ENCODE measurements around the gene ADCY5. TPM values are rescaled to one million over a fixed set of nuclear protein-coding genes. Genes with fewer than 3 reads are reported as not detected.
A peak's percentile ranks its signal among the peaks of the same experiment; 100 is the strongest.

The ADCY5 gene
- total and polyA plus RNA-seq, 7 experiments from 2014 or later, result 0.07 TPM; not detected in 6

- no peak overlapping the region for H3K4me3 Mint-ChIP-seq
- CTCF ChIA-PET, result no interaction called here
- H3K36me3 Mint-ChIP-seq, result peaks cover 9 to 65% (median 40%) of the 10 kb centered on the region in 5 donors
- peaks cover 0 to 9% (median 0%) of the 10 kb centered on the region in 7 donors for H3K4me1 Mint-ChIP-seq
- no peak overlapping the region for H3K27ac Mint-ChIP-seq
- H3K9me3 ChIP-seq (ENCODE audit: control insufficient read depth in 2 of 3, low read length in 3 of 3), result no peaks in the 10 kb centered on the region
- POLR2A ChIA-PET, result no interaction called here
- H3K27me3 Mint-ChIP-seq, result no peaks in the 10 kb centered on the region
- intact Hi-C loops (cut with micrococcal nuclease), result no loop called here
- H3K27me3 ChIP-seq (ENCODE audit: control insufficient read depth in 2 of 2, insufficient read depth in 2 of 2, low read length in 2 of 2), result no peaks in the 10 kb centered on the region
- no peak overlapping the region for H3K4me3 ChIP-seq (ENCODE audit: low read length)
- peaks cover 0 to 14% (median 0%) of the 10 kb centered on the region in 3 experiments for H3K36me3 ChIP-seq (ENCODE audit: control insufficient read depth in 2 of 3, insufficient read depth in 3 of 3, low read length in 3 of 3)
- DNase-seq (no peak), ATAC-seq (no peak)
- H3K27ac ChIP-seq (ENCODE audit: low read depth, low read length), result no peak overlapping the region
- H3K4me1 ChIP-seq (ENCODE audit: control insufficient read depth in 2 of 2, insufficient read depth in 2 of 2, low read length in 2 of 2), result no peaks in the 10 kb centered on the region
- H3K9me3 Mint-ChIP-seq, result peaks cover 0 to 11% (median 0%) of the 10 kb centered on the region in 11 donors
Observed at GRCh38 chr3:123263941-123264340, 184.9 kb downstream of the ADCY5 start.

- no peak overlapping the region for H3K27ac ChIP-seq (ENCODE audit: low read depth, low read length)
- H3K4me3 ChIP-seq (ENCODE audit: low read length), result no peak overlapping the region
- Mint-ChIP-seq H3K9me3 (peaks cover 0 to 11% (median 0%) of the 10 kb centered on the region in 11 donors), H3K27me3 (no peaks in the 10 kb centered on the region), H3K4me1 (peaks cover 0 to 11% (median 0%) of the 10 kb centered on the region in 7 donors), H3K27ac (no peak overlapping the region), H3K4me3 (no peak overlapping the region), H3K36me3 (peaks cover 9 to 58% (median 37%) of the 10 kb centered on the region in 5 donors)
- ChIA-PET CTCF (no interaction called here), POLR2A (no interaction called here)
- DNase-seq, result no peak
- no peak for ATAC-seq
- H3K9me3 ChIP-seq (ENCODE audit: control insufficient read depth in 2 of 3, low read length in 3 of 3), result no peaks in the 10 kb centered on the region
- intact Hi-C loops (cut with micrococcal nuclease), result no loop called here
- peaks cover 0 to 14% (median 0%) of the 10 kb centered on the region in 3 experiments for H3K36me3 ChIP-seq (ENCODE audit: control insufficient read depth in 2 of 3, insufficient read depth in 3 of 3, low read length in 3 of 3)
- H3K4me1 ChIP-seq (ENCODE audit: control insufficient read depth in 2 of 2, insufficient read depth in 2 of 2, low read length in 2 of 2), result no peaks in the 10 kb centered on the region
- H3K27me3 ChIP-seq (ENCODE audit: control insufficient read depth in 2 of 2, insufficient read depth in 2 of 2, low read length in 2 of 2), result no peaks in the 10 kb centered on the region
Observed at GRCh38 chr3:123262868-123263267, 186.0 kb downstream of the ADCY5 start.

GRCh38 chr3:123262226-123262625 is 186.7 kb downstream of the ADCY5 start:
- Mint-ChIP-seq H3K27me3 (no peaks in the 10 kb centered on the region), H3K27ac (peak overlapping the region in 2 of 9 donors; percentile 57 to 60), H3K36me3 (peaks cover 9 to 52% (median 34%) of the 10 kb centered on the region in 5 donors), H3K9me3 (peaks cover 0 to 11% (median 0%) of the 10 kb centered on the region in 11 donors), H3K4me1 (peaks cover 0 to 11% (median 0%) of the 10 kb centered on the region in 7 donors), H3K4me3 (peak overlapping the region in 1 of 10 donors; percentile 45)
- Histone ChIP-seq H3K27ac (ENCODE audit: low read depth, low read length) (no peak overlapping the region), H3K4me3 (ENCODE audit: low read length) (no peak overlapping the region), H3K4me1 (ENCODE audit: control insufficient read depth in 2 of 2, insufficient read depth in 2 of 2, low read length in 2 of 2) (no peaks in the 10 kb centered on the region), H3K9me3 (ENCODE audit: control insufficient read depth in 2 of 3, low read length in 3 of 3) (no peaks in the 10 kb centered on the region), H3K36me3 (ENCODE audit: control insufficient read depth in 2 of 3, insufficient read depth in 3 of 3, low read length in 3 of 3) (peaks cover 0 to 14% (median 0%) of the 10 kb centered on the region in 3 experiments), H3K27me3 (ENCODE audit: control insufficient read depth in 2 of 2, insufficient read depth in 2 of 2, low read length in 2 of 2) (no peaks in the 10 kb centered on the region)
- DNase-seq, result no peak
- POLR2A ChIA-PET, result no interaction called here
- intact Hi-C loops (cut with micrococcal nuclease), result no loop called here
- ATAC-seq, result no peak
- CTCF ChIA-PET, result no interaction called here

- no peaks in the 10 kb centered on the region for H3K4me1 ChIP-seq (ENCODE audit: control insufficient read depth in 2 of 2, insufficient read depth in 2 of 2, low read length in 2 of 2)
- Mint-ChIP-seq H3K36me3 (peaks cover 9 to 47% (median 28%) of the 10 kb centered on the region in 5 donors), H3K27ac (peak overlapping the region in 1 of 9 donors; percentile 60), H3K27me3 (no peaks in the 10 kb centered on the region), H3K9me3 (peaks cover 0 to 10% (median 0%) of the 10 kb centered on the region in 11 donors), H3K4me1 (peaks cover 0 to 11% (median 0%) of the 10 kb centered on the region in 7 donors), H3K4me3 (no peak overlapping the region)
- CTCF ChIA-PET, result no interaction called here
- H3K27ac ChIP-seq (ENCODE audit: low read depth, low read length), result no peak overlapping the region
- H3K4me3 ChIP-seq (ENCODE audit: low read length), result no peak overlapping the region
- DNase-seq (no peak), ATAC-seq (no peak)
- H3K9me3 ChIP-seq (ENCODE audit: control insufficient read depth in 2 of 3, low read length in 3 of 3), result no peaks in the 10 kb centered on the region
- intact Hi-C loops (cut with micrococcal nuclease), result no loop called here
- POLR2A ChIA-PET, result no interaction called here
- peaks cover 0 to 14% (median 0%) of the 10 kb centered on the region in 3 experiments for H3K36me3 ChIP-seq (ENCODE audit: control insufficient read depth in 2 of 3, insufficient read depth in 3 of 3, low read length in 3 of 3)
- H3K27me3 ChIP-seq (ENCODE audit: control insufficient read depth in 2 of 2, insufficient read depth in 2 of 2, low read length in 2 of 2), result no peaks in the 10 kb centered on the region
Observed at GRCh38 chr3:123261666-123262065, 187.2 kb downstream of the ADCY5 start.

GRCh38 chr3:123258811-123259420 is 190.0 kb downstream of the ADCY5 start:
- no peak overlapping the region for H3K4me3 ChIP-seq (ENCODE audit: low read length)
- peak; percentile 78 for ATAC-seq
- peak in 5 of 9 donors; percentile 13 to 32 (median 21) for DNase-seq
- Mint-ChIP-seq H3K27me3 (no peaks in the 10 kb centered on the region), H3K4me1 (peaks cover 0 to 11% (median 0%) of the 10 kb centered on the region in 7 donors), H3K4me3 (no peak overlapping the region), H3K27ac (peak overlapping the region in 1 of 9 donors; percentile 74), H3K9me3 (no peaks in the 10 kb centered on the region), H3K36me3 (peaks cover 0 to 25% (median 5%) of the 10 kb centered on the region in 5 donors)
- no peaks in the 10 kb centered on the region for H3K27me3 ChIP-seq (ENCODE audit: control insufficient read depth in 2 of 2, insufficient read depth in 2 of 2, low read length in 2 of 2)
- ChIA-PET POLR2A (no interaction called here), CTCF (no interaction called here)
- peaks cover 0 to 7% (median 0%) of the 10 kb centered on the region in 3 experiments for H3K36me3 ChIP-seq (ENCODE audit: control insufficient read depth in 2 of 3, insufficient read depth in 3 of 3, low read length in 3 of 3)
- intact Hi-C loops (cut with micrococcal nuclease), result loop anchor here (1.0 to 10.0 kb wide), 6 partner anchors 230 to 1713 kb away; no protein-coding TSS in a partner anchor
- no peak overlapping the region for H3K27ac ChIP-seq (ENCODE audit: low read depth, low read length)
- H3K9me3 ChIP-seq (ENCODE audit: control insufficient read depth in 2 of 3, low read length in 3 of 3), result no peaks in the 10 kb centered on the region
- H3K4me1 ChIP-seq (ENCODE audit: control insufficient read depth in 2 of 2, insufficient read depth in 2 of 2, low read length in 2 of 2), result no peaks in the 10 kb centered on the region

- Histone ChIP-seq H3K4me3 (ENCODE audit: low read length) (no peak overlapping the region), H3K27ac (ENCODE audit: low read depth, low read length) (no peak overlapping the region), H3K9me3 (ENCODE audit: control insufficient read depth in 2 of 3, low read length in 3 of 3) (no peaks in the 10 kb centered on the region), H3K27me3 (ENCODE audit: control insufficient read depth in 2 of 2, insufficient read depth in 2 of 2, low read length in 2 of 2) (no peaks in the 10 kb centered on the region), H3K4me1 (ENCODE audit: control insufficient read depth in 2 of 2, insufficient read depth in 2 of 2, low read length in 2 of 2) (no peaks in the 10 kb centered on the region), H3K36me3 (ENCODE audit: control insufficient read depth in 2 of 3, insufficient read depth in 3 of 3, low read length in 3 of 3) (peaks cover 0 to 6% (median 0%) of the 10 kb centered on the region in 3 experiments)
- ATAC-seq (no peak), DNase-seq (no peak)
- peaks cover 0 to 25% (median 5%) of the 10 kb centered on the region in 5 donors for H3K36me3 Mint-ChIP-seq
- H3K9me3 Mint-ChIP-seq, result no peaks in the 10 kb centered on the region
- CTCF ChIA-PET, result no interaction called here
- no peaks in the 10 kb centered on the region for H3K27me3 Mint-ChIP-seq
- no peak overlapping the region for H3K27ac Mint-ChIP-seq
- intact Hi-C loops (cut with micrococcal nuclease), result loop anchor here (1.0 to 10.0 kb wide), 5 partner anchors 230 to 698 kb away; no protein-coding TSS in a partner anchor
- POLR2A ChIA-PET, result no interaction called here
- H3K4me1 Mint-ChIP-seq, result peaks cover 0 to 11% (median 0%) of the 10 kb centered on the region in 7 donors
- no peak overlapping the region for H3K4me3 Mint-ChIP-seq
Observed at GRCh38 chr3:123258359-123258758, 190.5 kb downstream of the ADCY5 start.

- Histone ChIP-seq H3K4me1 (ENCODE audit: control insufficient read depth in 2 of 2, insufficient read depth in 2 of 2, low read length in 2 of 2) (no peaks in the 10 kb centered on the region), H3K9me3 (ENCODE audit: control insufficient read depth in 2 of 3, low read length in 3 of 3) (no peaks in the 10 kb centered on the region), H3K27me3 (ENCODE audit: control insufficient read depth in 2 of 2, insufficient read depth in 2 of 2, low read length in 2 of 2) (no peaks in the 10 kb centered on the region), H3K4me3 (ENCODE audit: low read length) (no peak overlapping the region), H3K36me3 (ENCODE audit: control insufficient read depth in 2 of 3, insufficient read depth in 3 of 3, low read length in 3 of 3) (no peaks in the 10 kb centered on the region), H3K27ac (ENCODE audit: low read depth, low read length) (no peak overlapping the region)
- ATAC-seq (no peak), DNase-seq (no peak)
- H3K4me3 Mint-ChIP-seq, result no peak overlapping the region
- H3K4me1 Mint-ChIP-seq, result peaks cover 0 to 5% (median 0%) of the 10 kb centered on the region in 7 donors
- H3K9me3 Mint-ChIP-seq, result no peaks in the 10 kb centered on the region
- intact Hi-C loops (cut with micrococcal nuclease), result loop anchor here in 1 of 2 donors (10.0 kb wide), 1 partner anchor 401 kb away; no protein-coding TSS in a partner anchor
- no peak overlapping the region for H3K27ac Mint-ChIP-seq
- ChIA-PET POLR2A (no interaction called here), CTCF (no interaction called here)
- H3K27me3 Mint-ChIP-seq, result no peaks in the 10 kb centered on the region
- H3K36me3 Mint-ChIP-seq, result peaks cover 0 to 22% (median 5%) of the 10 kb centered on the region in 5 donors
Observed at GRCh38 chr3:123256256-123256655, 192.6 kb downstream of the ADCY5 start.

Data from naive thymus-derived CD4-positive, alpha-beta T cell (primary cell).